Measurements from ENCODE around the gene FXYD4.
A peak's percentile ranks its signal among the peaks of the same experiment; 100 is the strongest.

Gene FXYD4

DNA sequence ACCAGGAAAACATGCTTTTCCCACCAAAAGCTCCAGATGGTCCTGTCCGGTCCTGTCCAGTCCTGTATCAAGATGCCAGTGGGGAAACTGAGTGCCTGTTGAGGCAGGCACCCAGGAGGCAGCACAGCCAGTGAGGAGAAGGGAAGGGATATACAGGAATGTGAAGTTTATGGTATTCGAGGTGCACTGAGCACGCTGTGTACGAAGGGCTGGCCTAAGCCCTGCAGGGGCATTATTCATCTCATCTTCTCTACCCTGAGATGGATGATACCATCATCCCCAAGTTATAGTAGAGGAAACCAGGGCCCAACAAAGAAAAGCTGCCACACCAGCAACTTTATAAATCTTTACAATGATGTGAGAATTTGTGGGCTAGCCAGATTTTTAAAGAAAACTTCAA is 23.4 kb upstream of the FXYD4 start:
- DNase-seq, result no peak

DNA sequence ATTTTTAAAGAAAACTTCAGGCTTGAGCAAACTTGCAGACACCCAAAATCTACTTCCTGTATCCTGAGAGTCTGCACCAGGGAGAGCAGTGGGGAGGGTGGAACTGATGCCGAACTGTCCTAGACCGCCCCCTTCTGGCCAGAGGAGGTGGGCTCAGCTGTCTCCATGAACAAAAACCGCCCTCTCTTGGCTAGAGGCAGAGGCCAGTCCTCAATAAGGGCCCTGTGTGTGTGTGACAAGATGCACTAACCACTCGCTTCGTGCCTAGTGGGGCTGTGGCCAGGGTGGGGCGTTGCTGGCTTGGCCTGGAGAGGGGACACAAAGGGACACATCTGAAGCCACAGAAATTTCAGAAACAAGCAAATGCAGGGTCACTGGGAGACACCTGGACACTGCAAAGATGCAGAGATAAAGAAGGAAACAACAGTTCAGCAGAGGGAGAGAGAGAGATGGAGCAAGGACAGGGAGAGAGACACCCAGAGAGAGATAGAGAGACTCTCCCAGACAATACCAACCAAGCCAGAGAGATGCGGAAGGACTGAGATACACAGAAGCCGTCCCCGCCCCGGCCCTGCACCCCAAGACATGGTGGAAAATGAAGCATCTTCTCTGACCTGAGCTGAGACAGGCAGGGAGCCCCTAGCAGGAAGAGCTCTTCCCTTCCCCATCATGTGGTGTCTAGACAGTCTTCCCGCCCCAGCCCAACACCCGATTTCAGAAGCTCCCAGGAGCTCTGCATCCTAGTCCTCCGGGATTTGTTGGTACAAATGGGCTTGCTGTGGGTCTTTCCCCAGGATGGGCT is 22.7 kb upstream of the FXYD4 start:
- DNase-seq, result peak; percentile 90

DNA sequence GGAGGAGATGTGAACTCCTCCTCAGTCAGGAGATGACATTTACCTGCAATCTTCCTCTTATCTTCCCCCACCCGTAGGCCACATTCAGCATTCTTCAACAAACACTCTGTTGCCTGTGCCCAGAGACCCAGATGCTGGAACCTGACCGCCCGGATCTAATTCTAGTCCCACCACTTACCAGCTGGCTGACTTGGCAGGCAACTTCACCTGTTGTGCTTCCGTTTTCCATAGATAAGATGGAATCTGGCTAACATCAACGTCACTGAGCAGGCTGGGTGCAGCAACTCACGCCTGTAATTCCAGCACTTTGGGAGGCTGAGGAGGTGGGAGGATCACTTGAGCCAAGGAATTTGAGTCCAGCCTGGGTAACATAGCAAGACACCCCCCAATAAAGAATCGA is 21.3 kb upstream of the FXYD4 start:
- no peak for DNase-seq

DNA sequence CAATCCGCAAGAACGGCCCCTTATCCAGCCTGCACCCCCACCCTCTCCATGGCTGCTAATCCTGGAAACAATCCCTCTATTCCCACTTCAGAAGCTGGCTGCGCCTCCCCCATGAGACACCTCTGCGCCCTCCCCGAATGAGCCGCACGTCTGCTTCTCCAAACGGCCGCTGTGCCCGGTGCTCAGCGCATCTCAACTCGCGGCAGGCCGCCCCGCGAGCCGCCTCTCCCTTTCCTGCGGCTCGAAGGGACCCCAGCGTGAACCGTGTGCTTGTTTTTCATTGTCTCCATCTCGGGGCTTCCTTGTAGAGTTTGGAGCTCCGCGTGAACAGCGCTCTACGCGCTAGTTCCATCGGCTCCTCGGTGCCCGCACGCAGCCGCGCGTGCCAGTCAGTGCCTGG is 20.8 kb upstream of the FXYD4 start:
- no peak for DNase-seq

DNA sequence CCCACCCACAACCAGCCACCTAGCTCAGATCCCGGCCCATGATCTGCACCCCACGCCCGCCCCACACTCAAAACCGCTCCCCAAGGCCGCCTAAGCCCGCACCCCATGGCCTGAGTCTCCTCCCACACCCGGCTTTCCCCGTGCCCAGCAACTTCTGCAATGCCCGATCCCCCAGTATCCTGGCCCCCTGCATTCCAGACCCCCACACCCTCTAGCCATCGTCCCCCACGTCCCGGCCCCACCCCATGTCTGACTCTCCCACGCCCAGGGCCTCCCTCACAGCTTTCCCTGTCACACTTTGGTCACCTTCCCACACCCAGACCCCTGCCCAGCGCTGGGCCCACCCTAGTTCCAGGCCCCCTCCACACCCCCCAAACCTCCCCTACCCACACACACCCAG is 20.1 kb upstream of the FXYD4 start:
- DNase-seq, result no peak

DNA sequence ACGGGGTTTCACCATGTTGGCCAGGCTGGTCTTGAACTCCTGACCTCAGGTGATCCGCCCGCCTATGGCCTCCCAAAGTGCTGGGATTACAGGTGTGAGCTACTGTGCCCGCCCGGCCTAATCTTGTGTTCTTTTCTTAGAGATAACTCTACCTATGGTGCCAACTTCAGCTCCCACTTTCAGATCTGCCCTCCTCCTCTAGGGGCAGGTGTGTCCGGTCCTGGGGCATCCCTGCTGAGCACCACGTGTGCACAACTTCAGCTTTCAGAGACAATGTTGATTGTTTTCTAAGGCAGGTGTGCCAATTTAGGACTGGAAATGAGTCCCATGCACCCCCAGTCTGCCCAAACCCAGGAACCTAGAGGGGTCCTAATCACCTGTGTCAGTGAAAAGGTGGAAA is 18.5 kb upstream of the FXYD4 start:
- DNase-seq, result no peak

DNA sequence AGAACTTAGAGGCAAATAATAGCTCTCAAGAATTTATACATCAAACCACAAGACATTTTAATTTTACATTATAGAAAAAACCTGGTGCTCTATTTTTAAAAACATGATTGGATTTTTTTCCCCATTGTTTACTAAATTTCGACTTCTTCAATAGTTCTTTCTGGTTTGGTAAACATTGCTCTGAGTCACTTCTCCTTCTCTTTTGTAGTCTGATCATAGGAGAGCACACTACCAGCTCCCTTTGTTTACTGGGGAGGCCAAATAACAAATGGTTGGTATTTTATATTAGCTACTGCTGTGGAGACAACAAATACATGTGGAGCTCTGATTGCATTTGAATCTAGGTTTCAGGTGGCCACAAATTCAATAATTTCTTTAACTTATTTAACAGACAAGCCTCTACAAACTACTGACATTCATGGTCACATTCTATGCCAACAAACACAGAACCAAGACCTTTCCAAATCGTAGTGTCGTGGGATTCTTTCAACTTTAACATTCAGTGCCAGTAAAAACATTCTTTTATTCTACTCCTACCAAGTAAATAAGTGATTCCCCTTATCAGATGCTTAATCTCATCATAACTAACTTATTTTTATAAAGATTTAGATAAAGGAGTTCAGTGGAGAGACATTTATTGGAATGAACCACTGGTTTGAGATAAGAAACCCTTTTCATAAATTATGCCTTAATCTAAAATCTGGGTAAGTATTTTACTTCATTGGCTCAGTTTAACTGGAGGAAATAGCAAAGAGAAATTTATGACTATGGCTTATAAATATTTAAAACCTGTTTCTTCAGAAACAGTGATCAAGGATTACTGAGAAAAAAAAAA is 17.7 kb upstream of the FXYD4 start:
- DNase-seq, result no peak

DNA sequence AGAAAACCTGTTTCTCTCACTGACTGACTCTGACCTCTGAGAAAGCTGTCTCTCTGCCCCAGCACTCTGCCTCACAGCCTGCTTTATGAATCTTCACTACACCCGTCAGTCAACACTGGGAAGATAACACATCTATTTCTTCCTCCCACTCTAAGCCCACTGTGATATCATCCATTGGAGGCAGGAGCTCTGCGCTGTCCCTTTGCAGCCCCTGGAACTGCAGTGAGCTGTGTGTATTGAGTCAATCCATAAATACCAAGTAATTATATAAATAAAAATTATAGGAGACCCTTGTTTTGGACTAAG is 17.2 kb upstream of the FXYD4 start:
- no peak for DNase-seq

DNA sequence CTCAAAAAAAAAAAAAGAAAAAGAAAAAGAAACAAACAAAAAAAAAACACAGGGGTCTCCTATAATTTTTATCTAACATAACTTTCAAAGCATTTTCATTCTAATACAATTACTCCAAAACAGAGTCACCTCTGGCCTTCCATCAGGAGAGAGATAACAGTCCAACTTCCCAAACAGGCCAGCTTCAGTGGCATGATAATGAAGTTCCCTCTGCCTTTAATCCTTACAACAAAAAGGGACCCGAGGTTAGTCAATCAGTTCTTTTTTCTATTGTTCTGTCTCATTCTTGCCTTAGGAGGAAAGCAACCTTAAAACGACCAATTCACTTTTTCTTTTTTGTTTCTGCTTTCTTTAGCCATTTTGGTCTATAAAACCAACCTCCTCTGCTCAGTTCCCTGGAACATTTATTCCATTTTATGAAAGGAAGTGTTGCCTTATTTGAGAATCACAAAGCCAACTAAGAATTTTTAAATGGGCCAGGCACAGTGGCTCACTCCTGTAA is 16.5 kb upstream of the FXYD4 start:
- no peak for DNase-seq

DNA sequence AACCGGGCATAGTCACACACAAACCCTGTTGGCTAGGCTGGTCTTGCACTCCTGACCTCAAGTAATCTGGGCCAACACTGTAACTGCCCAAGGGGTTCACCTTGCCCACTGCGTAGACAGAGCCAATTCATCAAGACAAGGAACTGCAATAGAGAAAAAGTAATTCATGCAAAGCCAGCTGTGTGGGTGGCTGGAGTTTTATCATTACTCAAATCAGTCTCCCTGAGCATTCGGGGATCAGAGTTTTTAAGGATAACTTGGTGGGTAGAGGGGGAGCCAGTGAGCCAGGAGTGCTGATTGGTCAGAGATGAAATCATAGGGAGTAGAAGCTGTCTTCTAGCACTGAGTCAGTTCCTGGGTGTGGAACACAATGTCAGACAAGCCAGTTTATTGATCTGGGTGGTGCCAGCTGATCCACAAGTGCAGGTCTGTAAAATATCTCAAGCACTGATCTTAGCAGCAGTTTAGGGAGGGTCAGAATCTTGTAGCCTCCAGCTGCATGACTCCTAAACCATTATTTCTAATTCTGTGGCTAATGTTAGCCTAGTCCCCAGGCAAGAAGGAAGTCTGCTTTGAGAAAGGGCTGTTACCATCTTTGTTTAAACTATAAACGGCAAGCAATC is 15.6 kb upstream of the FXYD4 start:
- DNase-seq, result no peak

DNA sequence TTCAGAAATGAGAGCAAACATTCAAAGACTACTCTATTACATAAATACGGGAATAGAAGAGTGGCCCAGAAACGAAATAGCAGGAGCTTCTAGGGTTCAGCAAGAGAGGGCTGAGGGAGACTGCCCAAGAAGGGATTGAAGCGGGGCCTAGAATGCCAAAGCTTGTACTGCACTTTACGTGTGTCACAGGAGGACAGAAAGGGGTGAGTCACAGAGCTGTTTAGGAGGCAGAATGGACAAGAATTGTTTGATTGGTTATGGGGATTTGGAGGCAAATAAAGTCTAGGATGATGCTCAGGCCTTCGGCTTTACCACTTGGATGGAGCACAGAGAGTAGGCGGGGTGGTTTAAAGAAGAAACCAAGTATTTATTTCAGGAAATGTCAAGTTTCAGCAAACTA is 11.3 kb upstream of the FXYD4 start:
- no peak for DNase-seq

DNA sequence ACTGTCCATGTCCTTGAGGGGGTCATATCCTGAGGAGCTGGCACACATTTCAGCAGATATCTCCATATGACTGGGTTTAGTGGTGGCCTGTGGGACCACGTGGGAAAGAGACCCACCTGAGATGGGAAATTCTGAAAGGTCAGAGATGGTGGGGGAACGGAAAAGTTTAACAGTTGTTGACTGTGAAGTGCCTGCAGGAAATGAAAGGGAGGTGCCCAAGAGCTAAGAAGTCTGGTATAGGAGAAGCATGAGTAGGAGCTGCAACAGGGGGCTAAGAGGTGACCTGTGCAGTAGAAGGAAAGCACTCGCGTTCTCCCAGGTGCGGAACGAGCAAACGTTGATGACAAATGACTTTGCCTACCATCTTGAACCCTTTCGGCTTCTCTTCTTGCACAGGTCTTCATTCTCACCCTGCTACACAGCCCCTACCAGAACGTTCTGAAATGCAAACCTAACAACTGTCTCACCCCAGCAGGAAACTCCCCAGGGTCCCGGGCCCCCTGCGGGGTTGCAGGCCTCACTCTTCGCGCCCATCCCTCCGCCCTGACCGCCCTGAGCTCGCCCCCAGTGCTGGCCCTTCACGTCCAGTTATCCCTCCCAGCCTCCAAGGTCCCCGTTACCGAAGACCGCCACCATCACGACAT is 9.8 kb upstream of the FXYD4 start:
- DNase-seq, result peak; percentile 29

DNA sequence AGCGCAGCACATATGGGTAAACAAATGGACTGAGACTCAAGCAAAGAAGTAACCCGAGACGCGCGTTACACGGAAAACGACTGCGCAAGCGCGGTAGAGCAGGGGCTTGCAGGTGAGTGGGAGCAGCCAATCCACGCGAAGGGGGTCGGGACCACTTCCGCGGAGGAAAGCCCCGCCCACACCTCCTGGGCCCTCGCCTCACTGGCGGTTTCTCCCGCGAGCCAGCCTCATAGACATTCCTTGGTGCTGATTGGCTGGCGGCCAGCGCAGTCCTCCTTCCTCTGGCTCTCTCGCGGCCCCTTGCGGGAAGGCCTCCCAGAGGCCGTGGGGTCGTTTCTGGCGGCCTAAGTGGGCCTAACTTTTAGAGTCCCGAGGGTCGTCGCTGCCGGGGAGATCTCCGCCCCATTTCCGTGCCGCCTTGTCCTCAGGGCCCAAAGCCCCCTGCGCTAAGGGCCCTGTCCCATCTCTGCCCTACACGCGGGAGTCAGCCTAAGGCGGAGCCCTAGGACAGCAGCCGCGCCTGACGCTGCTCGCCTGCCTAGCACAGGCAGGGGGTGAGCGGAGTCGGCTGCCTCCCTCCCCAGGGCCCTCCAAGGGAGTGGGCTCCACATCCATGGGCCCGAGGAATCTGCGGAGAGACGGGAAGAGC is 9.1 kb upstream of the FXYD4 start:
- DNase-seq, result peak; percentile 98

DNA sequence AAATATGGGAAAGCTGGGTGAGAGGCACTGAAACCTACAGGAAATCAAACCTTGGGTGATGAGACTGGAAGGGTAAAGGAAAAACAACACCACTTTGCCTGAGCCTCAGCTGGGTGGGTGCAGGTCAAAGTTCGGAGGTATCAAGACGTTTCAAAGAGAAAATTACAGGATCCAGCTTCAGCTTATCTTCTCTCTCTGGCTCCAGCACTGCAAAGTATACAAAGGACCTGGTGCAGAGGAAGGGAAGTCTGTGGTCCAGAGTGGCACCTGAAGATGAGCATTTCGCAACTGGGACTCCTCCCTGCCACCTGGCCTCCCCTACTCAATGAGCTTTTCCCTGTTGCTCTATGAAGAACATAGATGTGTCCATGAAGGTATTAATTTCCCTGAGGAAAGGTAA is 6.4 kb upstream of the FXYD4 start:
- DNase-seq, result no peak

DNA sequence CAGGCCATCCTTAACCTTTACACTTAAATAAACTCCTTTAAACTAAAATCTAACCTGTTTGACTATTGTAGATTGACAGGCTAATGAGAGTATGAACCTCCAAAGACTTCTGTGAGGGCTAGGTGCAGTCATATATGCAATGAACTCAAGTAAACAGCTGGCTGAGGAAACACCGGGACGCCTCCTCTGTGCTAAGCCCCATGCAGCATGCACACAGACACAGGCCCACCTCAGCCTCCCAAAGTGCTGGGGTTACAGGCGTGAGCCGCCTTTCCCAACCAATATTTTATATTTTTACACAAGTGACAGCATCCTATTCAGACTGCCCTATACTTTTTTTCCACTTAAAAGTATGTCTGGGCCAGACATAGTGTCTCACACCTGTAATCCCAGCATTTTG is 1.5 kb upstream of the FXYD4 start:
- no peak for DNase-seq

DNA sequence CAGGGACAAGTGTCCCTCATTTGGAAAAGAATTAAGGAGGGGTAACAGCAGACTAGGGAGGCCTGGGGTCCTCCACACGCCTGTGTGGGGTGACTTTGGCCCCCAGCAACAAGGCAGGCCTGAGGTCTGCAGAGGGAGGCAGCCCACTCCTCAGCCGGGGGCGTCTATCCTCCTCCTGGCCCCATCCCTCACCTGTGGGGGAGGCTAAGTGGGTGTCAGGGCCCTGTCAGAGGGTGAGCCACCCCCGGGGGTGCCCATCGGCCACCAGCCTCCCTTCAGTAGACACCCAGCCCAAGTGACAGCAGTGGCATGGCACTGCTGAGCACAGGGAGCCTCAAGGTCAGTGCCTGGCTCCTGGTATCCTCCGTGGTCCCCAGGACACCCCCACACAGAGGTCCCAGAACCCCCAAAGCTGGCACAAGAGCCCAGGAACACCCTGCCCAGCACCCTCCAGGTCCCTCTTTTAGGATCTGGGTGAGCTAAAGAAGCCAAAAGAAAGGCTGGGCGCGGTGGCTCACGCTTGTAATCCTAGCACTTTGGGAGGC is 693 bp upstream of the FXYD4 start:
- DNase-seq, result no peak

DNA sequence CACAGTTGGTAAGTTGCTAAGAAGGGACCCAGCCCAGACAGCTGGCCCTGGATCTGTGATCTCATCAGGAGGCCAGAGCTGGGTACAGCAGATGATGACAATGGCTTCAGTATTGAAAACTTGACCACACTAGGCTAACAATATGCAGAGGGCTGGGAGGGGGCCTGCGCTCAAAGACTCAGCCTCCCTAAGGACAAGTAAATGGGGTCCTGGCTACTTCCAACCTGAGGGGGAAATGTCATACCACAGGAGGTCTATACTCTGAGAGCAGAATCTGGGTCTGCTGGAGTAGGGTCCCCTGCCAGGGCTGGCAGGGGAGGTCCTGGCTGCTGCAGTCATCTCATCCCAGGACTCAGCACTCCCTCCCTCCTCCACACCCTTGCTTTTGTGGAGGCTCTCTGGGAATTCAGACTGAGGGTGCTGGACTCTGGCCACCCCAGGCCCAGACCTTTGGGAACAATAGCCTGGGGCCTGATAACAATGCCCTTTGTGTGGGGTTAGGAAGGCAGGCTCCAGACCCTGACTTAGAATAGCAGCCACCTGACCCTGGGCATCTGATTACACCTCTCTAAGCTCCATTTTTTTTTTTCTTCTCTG is 1.4 kb downstream of the FXYD4 start:
- no peak for DNase-seq

DNA sequence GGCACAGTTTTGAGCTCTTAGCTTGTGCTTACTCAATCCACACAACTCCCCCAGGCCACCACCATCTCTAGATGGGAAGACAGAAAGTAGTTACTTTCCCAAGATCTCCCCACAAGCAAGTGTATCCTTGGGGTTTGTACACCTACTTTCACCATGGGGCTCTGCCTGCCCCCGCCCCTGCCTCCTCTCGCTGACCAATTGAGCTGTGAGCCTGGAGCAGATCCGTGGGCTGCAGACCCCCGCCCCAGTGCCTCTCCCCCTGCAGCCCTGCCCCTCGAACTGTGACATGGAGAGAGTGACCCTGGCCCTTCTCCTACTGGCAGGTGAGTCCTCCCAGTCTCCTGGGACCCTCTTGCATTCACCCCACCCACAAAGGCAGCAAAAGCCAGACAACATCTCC is 2.0 kb downstream of the FXYD4 start:
- no peak for DNase-seq

DNA sequence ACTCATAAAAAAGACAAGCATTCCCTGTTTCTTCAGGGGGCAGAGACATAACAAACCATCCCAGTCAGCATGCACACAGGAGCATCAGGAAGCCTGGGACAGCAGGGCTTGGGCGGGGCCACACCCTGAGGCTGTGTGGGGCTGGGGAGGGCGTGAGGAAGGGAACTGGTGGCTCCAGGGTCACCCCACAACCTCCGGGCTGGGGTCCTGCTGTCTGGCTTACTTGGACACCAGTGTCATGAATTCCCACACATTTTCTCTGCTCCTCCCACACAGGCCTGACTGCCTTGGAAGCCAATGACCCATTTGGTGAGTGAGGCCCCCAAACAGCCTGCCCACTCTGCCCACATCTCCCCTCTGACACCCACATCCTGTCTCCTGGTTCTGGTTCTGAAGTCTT is 2.8 kb downstream of the FXYD4 start:
- no peak for DNase-seq

DNA sequence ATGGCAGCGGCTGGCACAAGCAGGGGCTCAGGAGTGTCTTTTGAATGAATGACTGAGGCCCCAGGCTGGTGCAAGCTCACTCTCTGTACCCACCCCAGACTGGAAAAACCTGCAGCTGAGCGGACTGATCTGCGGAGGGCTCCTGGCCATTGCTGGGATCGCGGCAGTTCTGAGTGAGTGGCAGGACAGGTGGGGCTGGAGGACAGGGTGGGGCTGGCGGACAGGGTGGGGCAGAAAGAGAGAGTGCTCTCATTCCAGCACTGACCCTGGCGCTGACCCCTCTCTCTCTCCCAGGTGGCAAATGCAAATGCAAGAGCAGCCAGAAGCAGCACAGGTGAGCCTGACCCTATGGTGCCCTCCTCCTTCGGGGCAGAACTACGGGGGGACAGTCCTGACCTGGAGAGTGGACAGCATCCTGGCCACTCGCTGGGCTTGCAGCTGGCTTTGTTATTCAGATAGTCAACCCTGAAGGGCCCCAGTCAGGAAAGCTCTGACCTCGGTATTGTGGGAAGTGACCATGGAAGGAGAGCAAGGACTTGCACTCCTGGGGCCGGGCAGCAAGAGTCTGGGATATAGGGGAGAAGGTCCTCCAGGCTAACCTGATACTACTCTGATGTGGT is 4.1 kb downstream of the FXYD4 start:
- no peak for DNase-seq

DNA sequence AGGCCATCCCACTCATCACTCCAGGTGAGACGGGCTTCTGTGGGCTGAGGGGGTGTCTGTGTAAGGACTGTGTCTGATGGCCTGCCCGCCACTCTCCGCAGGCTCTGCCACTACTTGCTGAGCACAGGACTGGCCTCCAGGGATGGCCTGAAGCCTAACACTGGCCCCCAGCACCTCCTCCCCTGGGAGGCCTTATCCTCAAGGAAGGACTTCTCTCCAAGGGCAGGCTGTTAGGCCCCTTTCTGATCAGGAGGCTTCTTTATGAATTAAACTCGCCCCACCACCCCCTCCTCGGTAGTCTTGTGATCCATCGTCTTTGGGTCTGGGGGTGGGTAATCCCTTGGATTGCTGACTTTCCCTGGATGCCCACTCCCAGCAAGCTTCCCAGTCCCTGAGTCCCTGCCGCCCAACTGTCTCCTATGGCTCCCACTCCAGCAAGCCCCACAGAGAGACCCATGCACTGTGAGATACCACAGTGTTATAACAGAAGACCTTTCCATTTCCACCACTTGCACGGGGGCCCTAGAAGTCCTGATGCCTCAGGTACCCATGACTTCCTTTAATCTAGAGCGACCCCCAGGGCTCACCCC is 4.7 kb downstream of the FXYD4 start:
- DNase-seq, result no peak

All from CD4-positive, alpha-beta T cell treated with Interleukin-17A for 1 hour (primary cell).